Brain pericyte (primary cell): ENCODE results near the gene SAMD14.
"Not testable (repeated sequence)": the region's sequence is repeated elsewhere in the genome, so short reads cannot be mapped to it uniquely, and the experiment has no call there.

ENCODE experiments used
- DNase-seq: peaks from one replicate; pipeline ENCODE4 v3.0.0-alpha.2; 2012; ENCODE audit warnings: low read depth, low spot score

SAMD14 gene

GRCh38 chr17:50076591-50077235 is 53.2 kb downstream of the SAMD14 start:
- DNase-seq = no peak

- DNase-seq = no peak
These were observed 53.8 kb downstream of the SAMD14 start for GRCh38 chr17:50076221-50076590.

GRCh38 chr17:50075446-50076032 is 54.4 kb downstream of the SAMD14 start:
- no peak for DNase-seq

- no peak for DNase-seq
These were observed 55.7 kb downstream of the SAMD14 start for GRCh38 chr17:50074227-50074626.

GRCh38 chr17:50072925-50073324 is 57.0 kb downstream of the SAMD14 start:
- DNase-seq = no peak

- no peak for DNase-seq
These were observed 57.8 kb downstream of the SAMD14 start for GRCh38 chr17:50072130-50072529.

- no peak for DNase-seq
These were observed 58.3 kb downstream of the SAMD14 start for GRCh38 chr17:50071692-50072091.

GRCh38 chr17:50070908-50071680 is 58.9 kb downstream of the SAMD14 start:
- DNase-seq = no peak

GRCh38 chr17:50067996-50068395 is 62.0 kb downstream of the SAMD14 start:
- DNase-seq = no peak

- DNase-seq = no peak
These were observed 63.0 kb downstream of the SAMD14 start for GRCh38 chr17:50066995-50067394.

- DNase-seq = no peak
These were observed 64.9 kb downstream of the SAMD14 start for GRCh38 chr17:50065056-50065455.

GRCh38 chr17:50064253-50065001 is 65.5 kb downstream of the SAMD14 start:
- peak; percentile 71 for DNase-seq

GRCh38 chr17:50063561-50064252 is 66.3 kb downstream of the SAMD14 start:
- DNase-seq = no peak

- no peak for DNase-seq
These were observed 67.4 kb downstream of the SAMD14 start for GRCh38 chr17:50062293-50063243.

GRCh38 chr17:50061713-50062045 is 68.3 kb downstream of the SAMD14 start:
- not testable (repeated sequence) for DNase-seq

- no peak for DNase-seq
These were observed 68.8 kb downstream of the SAMD14 start for GRCh38 chr17:50060951-50061712.
